Peyer's patch (tissue), 4 donors: Measurements from ENCODE around the gene APH1B. TPM values are rescaled to one million over a fixed set of nuclear protein-coding genes. Genes with fewer than 3 reads are reported as not detected.
"Not testable (repeated sequence)": the region's sequence is repeated elsewhere in the genome, so short reads cannot be mapped to it uniquely, and the experiment has no call there.

Experiments
- DNase-seq, 3 donors: peaks; one replicate each; pipeline ENCODE4 v3.0.0-alpha.2; 2017 to 2019
- H3K27ac ChIP-seq, 4 donors: fragments of 200-600 bp; sonication (generic); one replicate each; pipeline ENCODE4 v1.5.1; 2016 to 2019
- H3K27me3 ChIP-seq, 2 donors: fragments of 200-600 bp; sonication (generic); one replicate each; pipeline ENCODE4 v1.5.1; 2019
- H3K36me3 ChIP-seq, 3 donors: fragments of 200-600 bp; sonication (generic); one replicate each; pipeline ENCODE4 v1.5.1; 2016 to 2019
- H3K4me1 ChIP-seq, 4 donors: fragments of 200-600 bp; sonication (generic); one replicate each; pipeline ENCODE4 v1.5.1; 2016 to 2019
- H3K4me3 ChIP-seq, 4 donors: fragments of 200-600 bp; sonication (generic); 1 replicate in 3 of 4; 2 replicates in 1 of 4; pipeline ENCODE4 v1.5.1; 2016 to 2019; ENCODE audit warnings: mild to moderate bottlenecking in 1 of 4
- H3K9me3 ChIP-seq, 4 donors: fragments of 200-600 bp; sonication (generic); one replicate each; pipeline ENCODE4 v1.5.1; 2016 to 2019; ENCODE audit warnings: mild to moderate bottlenecking in 1 of 4
- POLR2A ChIP-seq, 2 donors: fragments of 450-650 bp; IDR thresholded peaks; one replicate each; pipeline ENCODE4 v1.5.1; 2017; ENCODE audit warnings: antibody characterized with exemption in 2 of 2, mild to moderate bottlenecking in 2 of 2, moderate library complexity in 2 of 2
- total RNA-seq, 4 donors: library from RNA; depleted of rRNA; stranded (reverse); fragments of >200 nt; gene quantifications; one replicate each; pipeline ENCODE4 v1.1.0, GENCODE V29; 2016
- TF ChIP-seq, protein P1 (sequence below), 6 experiments: fragments of 450-650 bp in 4 of 6; fragments of 200-600 bp in 2 of 6; sonication (generic) in 1 of 6; IDR thresholded peaks; one replicate each; pipeline ENCODE4 v1.5.1; 2017 to 2019; ENCODE audit warnings: antibody characterized with exemption in 6 of 6, mild to moderate bottlenecking in 3 of 6, moderate library complexity in 1 of 6

Gene APH1B
- total RNA-seq, 4 donors from 2014 or later: 3.3 to 4.8 (median 3.9) TPM

DNA sequence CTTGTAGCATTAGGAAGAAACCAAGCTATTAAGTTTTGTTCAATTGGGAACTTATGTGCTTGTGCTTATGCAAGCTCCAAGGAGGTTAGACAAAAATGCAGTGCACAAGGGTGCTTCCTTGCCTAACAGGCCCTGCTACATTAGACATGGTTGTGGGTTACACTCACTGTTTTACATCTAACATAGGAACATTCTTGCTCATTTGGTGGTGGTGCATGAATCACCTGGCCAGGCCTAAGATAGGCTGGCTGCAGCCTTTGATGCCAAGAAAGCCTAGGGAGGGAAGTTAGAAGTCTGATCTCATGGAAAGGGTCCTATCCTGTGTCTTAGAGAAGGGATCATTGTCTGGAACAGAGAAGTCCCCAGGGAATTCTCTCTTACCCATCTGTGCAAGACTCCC, 60.8 kb downstream of the APH1B start:
- Histone ChIP-seq H3K27ac (no peak overlapping the region), H3K9me3 (no peaks in the 10 kb centered on the region), H3K4me3 (no peak overlapping the region), H3K36me3 (peaks cover 0 to 18% (median 0%) of the 10 kb centered on the region in 3 donors), H3K4me1 (no peaks in the 10 kb centered on the region), H3K27me3 (no peaks in the 10 kb centered on the region)
- no peak for DNase-seq
- TF ChIP-seq, protein P1, sequence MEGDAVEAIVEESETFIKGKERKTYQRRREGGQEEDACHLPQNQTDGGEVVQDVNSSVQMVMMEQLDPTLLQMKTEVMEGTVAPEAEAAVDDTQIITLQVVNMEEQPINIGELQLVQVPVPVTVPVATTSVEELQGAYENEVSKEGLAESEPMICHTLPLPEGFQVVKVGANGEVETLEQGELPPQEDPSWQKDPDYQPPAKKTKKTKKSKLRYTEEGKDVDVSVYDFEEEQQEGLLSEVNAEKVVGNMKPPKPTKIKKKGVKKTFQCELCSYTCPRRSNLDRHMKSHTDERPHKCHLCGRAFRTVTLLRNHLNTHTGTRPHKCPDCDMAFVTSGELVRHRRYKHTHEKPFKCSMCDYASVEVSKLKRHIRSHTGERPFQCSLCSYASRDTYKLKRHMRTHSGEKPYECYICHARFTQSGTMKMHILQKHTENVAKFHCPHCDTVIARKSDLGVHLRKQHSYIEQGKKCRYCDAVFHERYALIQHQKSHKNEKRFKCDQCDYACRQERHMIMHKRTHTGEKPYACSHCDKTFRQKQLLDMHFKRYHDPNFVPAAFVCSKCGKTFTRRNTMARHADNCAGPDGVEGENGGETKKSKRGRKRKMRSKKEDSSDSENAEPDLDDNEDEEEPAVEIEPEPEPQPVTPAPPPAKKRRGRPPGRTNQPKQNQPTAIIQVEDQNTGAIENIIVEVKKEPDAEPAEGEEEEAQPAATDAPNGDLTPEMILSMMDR (IDR thresholded peaks at IDR 0.05): no peak
- TF ChIP-seq POLR2A (IDR thresholded peaks at IDR 0.05): no peak

DNA sequence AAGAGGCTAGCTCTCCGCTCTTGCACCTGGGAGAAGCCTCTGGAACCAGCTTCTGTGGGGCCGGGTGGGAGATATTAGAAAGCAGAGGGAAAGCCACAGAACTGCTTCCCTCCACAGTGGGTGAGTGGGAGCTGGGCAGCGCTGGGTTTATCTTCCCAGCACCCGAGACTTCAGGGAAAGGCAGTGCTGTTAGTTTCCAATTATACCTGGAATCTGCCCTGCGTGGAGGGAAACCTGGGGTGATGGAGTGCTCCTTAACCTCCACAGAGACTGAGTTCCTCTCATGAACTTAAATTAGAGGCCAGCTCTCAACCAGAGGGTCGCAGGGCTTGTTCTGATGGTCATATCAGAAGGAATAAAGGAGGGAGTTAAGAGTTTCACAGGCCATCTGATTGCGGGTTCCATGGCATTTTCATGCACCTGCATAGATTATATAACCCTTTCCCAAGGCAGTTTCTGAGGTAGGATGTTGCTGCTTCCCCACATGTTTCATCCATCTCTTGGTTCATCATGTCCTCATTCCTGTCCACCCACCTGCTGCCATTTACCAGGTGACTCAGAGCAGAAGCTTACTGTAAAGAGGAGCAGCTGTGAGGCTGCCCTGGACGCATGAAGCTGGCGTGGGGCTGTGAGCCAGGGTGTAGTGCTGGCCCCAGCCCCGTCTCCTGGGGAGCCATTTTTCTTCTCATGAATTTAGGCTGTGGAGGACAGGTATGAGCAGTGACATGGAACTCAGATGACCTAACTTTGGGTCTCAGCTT, 61.8 kb downstream of the APH1B start:
- Histone ChIP-seq H3K4me3 (no peak overlapping the region), H3K27ac (no peak overlapping the region)
- no peak for TF ChIP-seq POLR2A (IDR thresholded peaks at IDR 0.05)

DNA sequence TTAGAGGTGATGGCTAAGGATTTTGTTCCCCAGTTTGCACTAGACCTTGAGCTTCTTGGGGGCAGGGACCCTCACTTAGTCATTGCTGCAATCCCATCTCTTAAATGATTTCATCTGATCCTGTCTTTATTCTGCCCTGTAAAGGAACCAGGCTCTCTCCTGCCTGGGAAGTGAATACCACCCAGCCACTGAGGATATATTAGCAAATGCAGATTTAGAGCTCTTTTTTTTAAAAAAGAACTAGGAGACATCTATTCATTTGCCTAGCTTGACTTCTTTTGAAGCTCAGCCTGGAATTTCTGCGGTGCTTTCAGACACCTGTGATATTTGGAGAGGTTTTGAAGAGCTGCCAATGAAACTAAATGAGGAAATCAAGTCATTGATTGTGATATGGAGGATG, 62.4 kb downstream of the APH1B start:
- H3K4me1 ChIP-seq: no peaks in the 10 kb centered on the region
- no peak for TF ChIP-seq POLR2A (IDR thresholded peaks at IDR 0.05)
- TF ChIP-seq, protein P1 (IDR thresholded peaks at IDR 0.05): no peak
- H3K9me3 ChIP-seq: no peaks in the 10 kb centered on the region
- peaks cover 0 to 18% (median 0%) of the 10 kb centered on the region in 3 donors for H3K36me3 ChIP-seq
- H3K27me3 ChIP-seq: no peaks in the 10 kb centered on the region
- DNase-seq: no peak
- H3K27ac ChIP-seq: no peak overlapping the region
- no peak overlapping the region for H3K4me3 ChIP-seq

More for the DNA sequence above, 61.8 kb downstream of the APH1B start:
- Histone ChIP-seq H3K36me3 (peaks cover 0 to 18% (median 0%) of the 10 kb centered on the region in 3 donors), H3K4me1 (no peaks in the 10 kb centered on the region), H3K27me3 (no peaks in the 10 kb centered on the region), H3K9me3 (no peaks in the 10 kb centered on the region)
- DNase-seq: no peak

DNA sequence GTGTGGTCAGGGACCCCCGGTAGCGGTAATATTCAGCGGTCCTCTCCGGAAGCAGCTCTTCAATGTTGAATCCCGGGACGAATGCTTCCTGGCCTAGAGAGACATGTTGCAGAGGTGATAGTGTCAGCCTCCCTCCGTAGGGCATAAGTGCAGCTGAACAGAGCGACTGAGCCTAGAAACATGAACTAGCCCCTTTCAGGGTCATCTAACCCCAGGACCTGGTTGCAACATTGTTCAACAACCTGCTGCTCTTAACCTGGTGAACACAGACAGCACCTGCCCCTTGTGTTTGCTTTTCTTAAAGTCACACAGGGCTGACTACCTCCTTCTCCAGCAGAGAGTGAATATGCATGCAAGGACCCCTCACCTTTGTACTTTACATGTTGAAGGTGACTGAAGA, 62.9 kb downstream of the APH1B start:
- no peak overlapping the region for H3K4me3 ChIP-seq
- no peak for DNase-seq
- TF ChIP-seq, protein P1 (IDR thresholded peaks at IDR 0.05): no peak
- no peak for TF ChIP-seq POLR2A (IDR thresholded peaks at IDR 0.05)
- H3K36me3 ChIP-seq: peaks cover 0 to 18% (median 0%) of the 10 kb centered on the region in 3 donors
- H3K4me1 ChIP-seq: no peaks in the 10 kb centered on the region
- no peaks in the 10 kb centered on the region for H3K27me3 ChIP-seq
- no peaks in the 10 kb centered on the region for H3K9me3 ChIP-seq
- H3K27ac ChIP-seq: no peak overlapping the region

DNA sequence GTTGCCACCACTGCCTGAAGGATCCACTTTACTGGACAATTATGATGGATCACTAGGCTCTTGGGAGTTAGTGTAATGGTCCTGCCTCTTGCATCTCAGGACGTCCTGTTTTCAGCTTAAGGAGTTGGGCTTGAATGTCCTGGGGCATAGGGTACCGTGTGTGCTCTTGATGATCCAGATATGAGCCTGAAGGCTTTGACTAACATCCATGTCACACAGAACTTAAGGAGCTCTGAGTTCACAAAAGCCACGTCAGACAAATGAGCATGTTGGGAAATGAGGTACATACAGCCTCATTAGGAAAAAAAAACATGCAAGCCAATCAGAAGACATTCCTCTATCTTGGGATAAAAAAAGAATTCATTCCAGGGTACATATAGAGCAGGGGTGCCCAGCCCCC, 63.5 kb downstream of the APH1B start:
- no peak for DNase-seq

DNA sequence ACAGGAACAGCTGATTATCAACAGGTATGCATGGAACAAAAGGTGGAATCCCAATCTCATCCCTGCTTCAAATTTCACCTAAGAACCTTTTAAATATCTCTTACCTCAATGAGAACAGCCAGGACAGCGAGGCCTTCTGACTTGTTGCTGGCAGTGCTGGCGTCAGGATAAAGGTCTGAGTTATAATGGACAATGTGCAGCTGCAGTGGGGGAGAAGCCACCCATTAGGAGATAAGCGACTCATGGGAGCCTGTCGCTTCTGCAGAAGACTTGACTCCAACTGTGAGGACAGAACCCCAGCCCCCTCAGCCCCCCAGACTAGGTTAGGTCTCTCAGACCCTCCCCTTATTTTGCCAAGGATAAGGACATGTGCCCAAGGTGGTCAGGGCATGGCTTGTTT, 64.5 kb downstream of the APH1B start:
- peaks cover 0 to 16% (median 0%) of the 10 kb centered on the region in 3 donors for H3K36me3 ChIP-seq
- TF ChIP-seq POLR2A (IDR thresholded peaks at IDR 0.05): no peak
- TF ChIP-seq, protein P1 (IDR thresholded peaks at IDR 0.05): no peak
- no peak overlapping the region for H3K27ac ChIP-seq
- peaks cover 0 to 1% (median 0%) of the 10 kb centered on the region in 4 donors for H3K4me1 ChIP-seq
- H3K27me3 ChIP-seq: no peaks in the 10 kb centered on the region
- H3K4me3 ChIP-seq: no peak overlapping the region
- DNase-seq: no peak
- no peaks in the 10 kb centered on the region for H3K9me3 ChIP-seq

More for the DNA sequence above, 63.5 kb downstream of the APH1B start:
- Histone ChIP-seq H3K4me1 (no peaks in the 10 kb centered on the region), H3K27me3 (no peaks in the 10 kb centered on the region), H3K27ac (no peak overlapping the region), H3K36me3 (peaks cover 0 to 18% (median 0%) of the 10 kb centered on the region in 3 donors), H3K4me3 (no peak overlapping the region), H3K9me3 (no peaks in the 10 kb centered on the region)
- TF ChIP-seq POLR2A (IDR thresholded peaks at IDR 0.05): no peak
- TF ChIP-seq, protein P1 (IDR thresholded peaks at IDR 0.05): no peak

DNA sequence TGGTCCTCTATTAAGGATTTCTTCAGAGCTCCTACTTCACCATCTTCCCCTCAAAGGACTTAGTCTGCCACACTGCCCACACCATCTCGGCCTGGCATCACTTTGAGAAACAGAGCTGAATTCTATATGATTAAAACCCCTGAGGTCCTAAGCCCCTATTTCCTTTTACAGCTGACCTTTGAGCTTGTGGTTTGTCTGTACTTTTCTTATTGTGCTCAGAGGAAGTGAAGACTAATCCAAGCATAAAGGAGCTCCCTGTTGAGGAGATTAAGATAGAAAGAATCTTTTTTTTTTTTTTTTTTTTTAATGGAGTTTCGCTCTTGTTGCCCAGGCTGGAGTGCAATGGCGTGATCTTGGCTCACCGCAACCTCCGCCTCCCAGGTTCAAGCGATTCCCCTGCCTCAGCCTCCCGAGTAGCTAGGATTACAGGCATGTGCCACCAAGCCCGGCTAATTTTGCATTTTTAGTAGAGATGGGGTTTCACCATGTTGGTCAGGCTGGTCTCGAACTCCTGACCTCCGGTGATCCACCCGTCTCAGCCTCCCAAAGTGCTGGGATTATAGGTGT, 65.7 kb downstream of the APH1B start:
- not testable (repeated sequence) for H3K27me3 ChIP-seq

More for the DNA sequence above, 65.7 kb downstream of the APH1B start:
- Histone ChIP-seq H3K36me3 (peaks cover 0 to 10% (median 0%) of the 10 kb centered on the region in 3 donors), H3K4me1 (peaks cover 0 to 11% (median 0%) of the 10 kb centered on the region in 4 donors)
- H3K27ac ChIP-seq, DNase-seq, H3K4me3 ChIP-seq, H3K9me3 ChIP-seq: not testable (repeated sequence)
